ENCODE data around the gene SKP1. TPM values are rescaled to one million over a fixed set of nuclear protein-coding genes. Genes with fewer than 3 reads are reported as not detected.

The SKP1 gene
- total RNA-seq, 1 donor from 2014 or later = 352 TPM

- Mint-ChIP-seq H3K9me3 (no peaks in the 10 kb centered on the region), H3K4me1 (peaks cover 6% of the 10 kb centered on the region), H3K4me3 (no peak overlapping the region), H3K36me3 (no peaks in the 10 kb centered on the region), H3K27ac (no peak overlapping the region), H3K27me3 (ENCODE audit: low read depth) (no peaks in the 10 kb centered on the region)
- TF ChIP-seq, protein P1, sequence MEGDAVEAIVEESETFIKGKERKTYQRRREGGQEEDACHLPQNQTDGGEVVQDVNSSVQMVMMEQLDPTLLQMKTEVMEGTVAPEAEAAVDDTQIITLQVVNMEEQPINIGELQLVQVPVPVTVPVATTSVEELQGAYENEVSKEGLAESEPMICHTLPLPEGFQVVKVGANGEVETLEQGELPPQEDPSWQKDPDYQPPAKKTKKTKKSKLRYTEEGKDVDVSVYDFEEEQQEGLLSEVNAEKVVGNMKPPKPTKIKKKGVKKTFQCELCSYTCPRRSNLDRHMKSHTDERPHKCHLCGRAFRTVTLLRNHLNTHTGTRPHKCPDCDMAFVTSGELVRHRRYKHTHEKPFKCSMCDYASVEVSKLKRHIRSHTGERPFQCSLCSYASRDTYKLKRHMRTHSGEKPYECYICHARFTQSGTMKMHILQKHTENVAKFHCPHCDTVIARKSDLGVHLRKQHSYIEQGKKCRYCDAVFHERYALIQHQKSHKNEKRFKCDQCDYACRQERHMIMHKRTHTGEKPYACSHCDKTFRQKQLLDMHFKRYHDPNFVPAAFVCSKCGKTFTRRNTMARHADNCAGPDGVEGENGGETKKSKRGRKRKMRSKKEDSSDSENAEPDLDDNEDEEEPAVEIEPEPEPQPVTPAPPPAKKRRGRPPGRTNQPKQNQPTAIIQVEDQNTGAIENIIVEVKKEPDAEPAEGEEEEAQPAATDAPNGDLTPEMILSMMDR (IDR thresholded peaks at IDR 0.05; ENCODE audit: unreplicated experiment) = no peak
- no peak for DNase-seq (ENCODE audit: low spot score in 2 of 2, unreplicated experiment in 2 of 2)
These were observed 52.3 kb downstream of the SKP1 start for GRCh38 chr5:134124289-134125038.

DNA sequence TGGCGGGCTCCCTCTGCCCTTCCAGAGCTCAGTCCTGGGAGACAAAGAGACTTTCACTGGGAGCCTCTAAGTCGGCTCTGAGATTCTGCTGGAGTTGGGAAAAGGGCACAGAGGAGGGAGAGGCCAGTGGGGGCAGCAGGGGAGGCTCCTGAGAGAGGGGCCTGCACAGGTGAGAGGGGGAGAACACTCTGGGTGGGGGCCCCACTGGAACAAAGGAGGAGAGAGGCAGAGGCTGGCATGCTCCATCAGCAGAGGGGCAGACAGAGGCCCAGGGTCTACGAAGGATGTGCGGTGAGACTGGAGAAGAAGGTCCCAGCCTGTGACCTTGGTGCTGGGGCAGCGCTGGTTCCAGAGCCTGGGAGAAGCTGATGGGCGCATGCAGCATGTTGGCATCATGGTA, 53.4 kb downstream of the SKP1 start:
- Mint-ChIP-seq H3K4me3 (no peak overlapping the region), H3K9me3 (no peaks in the 10 kb centered on the region), H3K27ac (no peak overlapping the region), H3K27me3 (ENCODE audit: low read depth) (no peaks in the 10 kb centered on the region), H3K4me1 (peaks cover 6% of the 10 kb centered on the region), H3K36me3 (no peaks in the 10 kb centered on the region)
- TF ChIP-seq, protein P1 (IDR thresholded peaks at IDR 0.05; ENCODE audit: unreplicated experiment) = no peak
- DNase-seq (ENCODE audit: low spot score in 2 of 2, unreplicated experiment in 2 of 2) = no peak

DNA sequence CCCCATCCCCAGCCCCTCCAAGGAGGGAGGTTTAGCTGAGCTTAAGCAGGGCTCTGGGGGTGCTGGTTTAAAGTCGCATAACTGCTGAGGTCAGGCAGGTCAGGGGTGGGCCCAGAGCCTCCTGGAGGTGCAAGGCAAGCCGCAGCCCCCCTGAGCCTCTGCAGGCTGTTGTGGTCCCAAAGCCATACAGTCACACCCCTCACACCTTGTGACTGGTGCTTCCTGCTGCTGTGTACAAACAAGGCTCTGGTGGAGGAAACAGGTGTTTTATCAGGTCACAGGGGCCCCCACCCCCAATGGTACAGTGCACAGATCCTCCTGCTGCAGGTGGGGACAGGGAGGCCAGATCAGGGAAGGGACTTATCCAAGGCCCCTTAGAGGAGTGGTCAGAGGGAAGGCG, 54.2 kb downstream of the SKP1 start:
- DNase-seq (ENCODE audit: low spot score in 2 of 2, unreplicated experiment in 2 of 2) = no peak
- H3K4me3 Mint-ChIP-seq = no peak overlapping the region

DNA sequence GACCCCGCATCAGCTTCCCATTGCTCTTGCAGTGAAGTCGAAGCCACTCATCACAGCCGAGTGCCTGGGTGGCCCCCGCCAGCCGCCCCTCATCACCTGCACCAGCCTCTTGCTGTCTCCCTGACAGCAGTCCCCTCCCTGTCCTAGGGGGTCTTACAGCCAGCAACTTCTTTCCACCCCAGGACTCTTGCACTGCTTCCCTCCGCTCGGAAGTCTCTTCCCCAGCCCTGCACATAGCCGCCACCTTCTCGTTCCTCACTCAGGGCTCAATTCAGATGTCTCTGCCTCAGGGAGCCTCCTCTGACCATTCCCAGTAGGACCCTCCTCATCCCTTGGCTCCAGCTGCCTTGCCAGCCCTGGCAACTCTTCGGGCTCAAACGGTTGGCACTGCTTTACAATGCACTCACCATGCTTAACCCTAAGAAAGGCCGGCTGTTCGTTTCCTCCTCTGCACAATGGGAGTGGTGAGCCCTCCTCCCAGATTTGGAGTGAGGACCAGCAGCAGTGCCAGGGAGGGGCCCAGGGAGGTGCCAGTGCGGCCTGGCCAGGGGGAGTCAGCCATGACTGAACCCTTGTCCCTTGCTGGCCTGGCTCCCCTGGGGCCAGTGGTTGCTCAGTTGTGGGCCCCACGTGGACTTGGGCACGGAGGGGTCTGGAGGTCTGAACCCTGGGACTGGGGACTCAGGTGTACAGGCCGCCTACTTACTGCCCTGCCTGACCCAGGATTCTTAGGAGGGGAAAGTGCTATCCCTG, 56.2 kb downstream of the SKP1 start:
- Mint-ChIP-seq H3K27me3 (ENCODE audit: low read depth) (peaks cover 11% of the 10 kb centered on the region), H3K36me3 (no peaks in the 10 kb centered on the region), H3K9me3 (no peaks in the 10 kb centered on the region), H3K4me3 (no peak overlapping the region), H3K27ac (no peak overlapping the region), H3K4me1 (peaks cover 4% of the 10 kb centered on the region)
- TF ChIP-seq, protein P1 (IDR thresholded peaks at IDR 0.05; ENCODE audit: unreplicated experiment) = no peak
- no peak for DNase-seq (ENCODE audit: low spot score in 2 of 2, unreplicated experiment in 2 of 2)

More for the DNA sequence above, 54.2 kb downstream of the SKP1 start:
- Mint-ChIP-seq H3K27me3 (ENCODE audit: low read depth) (no peaks in the 10 kb centered on the region), H3K4me1 (peaks cover 6% of the 10 kb centered on the region), H3K27ac (no peak overlapping the region), H3K9me3 (no peaks in the 10 kb centered on the region), H3K36me3 (no peaks in the 10 kb centered on the region)
- TF ChIP-seq, protein P1 (IDR thresholded peaks at IDR 0.05; ENCODE audit: unreplicated experiment) = no peak

- Mint-ChIP-seq H3K27ac (no peak overlapping the region), H3K4me3 (no peak overlapping the region), H3K4me1 (no peaks in the 10 kb centered on the region), H3K27me3 (ENCODE audit: low read depth) (peaks cover 11% of the 10 kb centered on the region), H3K9me3 (no peaks in the 10 kb centered on the region), H3K36me3 (no peaks in the 10 kb centered on the region)
- TF ChIP-seq, protein P1 (IDR thresholded peaks at IDR 0.05; ENCODE audit: unreplicated experiment) = no peak
- DNase-seq (ENCODE audit: low spot score in 2 of 2, unreplicated experiment in 2 of 2) = no peak
These were observed 57.0 kb downstream of the SKP1 start for GRCh38 chr5:134119720-134120119.

All from mesothelial cell of epicardium (in vitro differentiated cells).